SK-N-SH treated with all-trans-retinoic acid at 6 μM for 48 hours (cell line): ENCODE results near the gene SEC14L1.

Source experiments
- ATAC-seq: fragments of 200-7000 bp; cut with Tn5 transposase; 3 replicates; pipeline ENCODE4 v1.9.1; 2020; ENCODE audit warnings: mild to moderate bottlenecking, moderate library complexity
- ARNTL ChIP-seq: fragments of 450-650 bp; formaldehyde crosslinking; IDR thresholded peaks from 2 replicates; pipeline ENCODE4 v1.5.0; 2020; ENCODE audit warnings: low read depth, mild to moderate bottlenecking, moderate library complexity, borderline replicate concordance
- BACH2 ChIP-seq: fragments of 250-450 bp; sonication (Bioruptor Pico); IDR thresholded peaks from 2 replicates; pipeline ENCODE4 v1.9.0; 2021; ENCODE audit warnings: mild to moderate bottlenecking, borderline replicate concordance
- CSDC2 ChIP-seq: fragments of 250-450 bp; sonication (Bioruptor Pico); IDR thresholded peaks from 2 replicates; pipeline ENCODE4 v1.5.0; 2020; ENCODE audit warnings: mild to moderate bottlenecking, moderate library complexity
- ESRRG ChIP-seq: fragments of 250-450 bp; sonication (Bioruptor Pico); IDR thresholded peaks from 2 replicates; pipeline ENCODE4 v1.6.1; 2021; ENCODE audit warnings: mild to moderate bottlenecking
- ISL1 ChIP-seq: fragments of 250-450 bp; sonication (Bioruptor Pico); IDR thresholded peaks from 2 replicates; pipeline ENCODE4 v2.1.2; 2022; ENCODE audit warnings: mild to moderate bottlenecking, moderate library complexity
- OSR1 ChIP-seq: fragments of 250-450 bp; sonication (Bioruptor Pico); IDR thresholded peaks from 2 replicates; pipeline ENCODE4 v1.8.0; 2022; ENCODE audit warnings: moderate library complexity, mild to moderate bottlenecking, inconsistent platforms
- PPARA ChIP-seq: fragments of 250-450 bp; sonication (Bioruptor Pico); IDR thresholded peaks from 2 replicates; pipeline ENCODE4 v1.5.0; 2020; ENCODE audit warnings: mild to moderate bottlenecking, borderline replicate concordance
- TCF4 ChIP-seq: fragments of 250-450 bp; sonication (Bioruptor Pico); IDR thresholded peaks from 2 replicates; pipeline ENCODE4 v1.8.0; 2021; ENCODE audit warnings: mild to moderate bottlenecking, moderate library complexity, borderline replicate concordance
- TOX ChIP-seq: fragments of 250-450 bp; sonication (Bioruptor Pico); IDR thresholded peaks from 2 replicates; pipeline ENCODE4 v1.8.0; 2021; ENCODE audit warnings: mild to moderate bottlenecking, moderate library complexity, borderline replicate concordance
- ZFP3 ChIP-seq: fragments of 250-450 bp; sonication (Bioruptor Pico); IDR thresholded peaks from 2 replicates; pipeline ENCODE4 v1.5.0; 2020; ENCODE audit warnings: mild to moderate bottlenecking, moderate library complexity
- ZNF565 ChIP-seq: fragments of 450-650 bp; formaldehyde crosslinking; conservative IDR thresholded peaks from 2 replicates; pipeline ENCODE4 v1.5.0; 2020; ENCODE audit warnings: low read depth, mild to moderate bottlenecking, moderate library complexity
- ZNF8 ChIP-seq: fragments of 450-650 bp; formaldehyde crosslinking; IDR thresholded peaks from 2 replicates; pipeline ENCODE4 v1.5.0; 2020; ENCODE audit warnings: mild to moderate bottlenecking, moderate library complexity
- TF ChIP-seq, protein P1 (sequence below): fragments of 250-450 bp; sonication (Bioruptor Pico); IDR thresholded peaks from 2 replicates; pipeline ENCODE4 v1.5.0; 2020; ENCODE audit warnings: mild to moderate bottlenecking, moderate library complexity
- TF ChIP-seq, protein P2 (sequence below): fragments of 250-450 bp; sonication (Bioruptor Pico); IDR thresholded peaks from 2 replicates; pipeline ENCODE4 v1.8.0; 2020; ENCODE audit warnings: mild to moderate bottlenecking, moderate library complexity, borderline replicate concordance
- TF ChIP-seq, protein P3 (sequence below): fragments of 250-450 bp; sonication (Bioruptor Pico); IDR thresholded peaks from 2 replicates; pipeline ENCODE4 v1.5.1; 2020; ENCODE audit warnings: low read depth, mild to moderate bottlenecking, moderate library complexity
- TF ChIP-seq, protein P4 (sequence below): fragments of 250-450 bp; sonication (Bioruptor Pico); IDR thresholded peaks from 2 replicates; pipeline ENCODE4 v1.5.1; 2021; ENCODE audit warnings: mild to moderate bottlenecking, moderate library complexity

Gene SEC14L1

DNA sequence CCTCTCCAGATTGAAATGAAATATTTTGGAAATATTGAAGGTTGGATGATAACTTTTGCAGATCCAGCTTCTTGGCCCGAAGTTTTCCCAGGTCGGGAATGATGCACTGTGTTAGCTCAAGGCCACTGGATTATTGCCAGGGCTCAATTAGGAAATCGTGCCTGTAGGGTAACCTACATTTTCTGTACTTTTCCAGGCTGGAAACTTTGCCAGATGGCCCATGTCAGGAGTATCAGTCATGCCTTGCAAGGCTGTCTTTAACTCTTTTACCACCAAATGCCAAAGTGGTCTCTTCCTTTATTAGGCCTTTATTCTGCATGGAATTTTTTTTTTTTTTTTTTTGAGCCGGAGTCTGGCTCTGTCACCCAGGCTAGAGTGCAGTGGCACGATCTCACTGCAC is 8.9 kb upstream of the SEC14L1 start:
- ATAC-seq = peak; percentile 54
- no peak for TF ChIP-seq TCF4
- TF ChIP-seq CSDC2 (CRISPR knock-in tag) = peak; percentile 78; the same call in 1 of the 2 replicates
- TF ChIP-seq, protein P1, sequence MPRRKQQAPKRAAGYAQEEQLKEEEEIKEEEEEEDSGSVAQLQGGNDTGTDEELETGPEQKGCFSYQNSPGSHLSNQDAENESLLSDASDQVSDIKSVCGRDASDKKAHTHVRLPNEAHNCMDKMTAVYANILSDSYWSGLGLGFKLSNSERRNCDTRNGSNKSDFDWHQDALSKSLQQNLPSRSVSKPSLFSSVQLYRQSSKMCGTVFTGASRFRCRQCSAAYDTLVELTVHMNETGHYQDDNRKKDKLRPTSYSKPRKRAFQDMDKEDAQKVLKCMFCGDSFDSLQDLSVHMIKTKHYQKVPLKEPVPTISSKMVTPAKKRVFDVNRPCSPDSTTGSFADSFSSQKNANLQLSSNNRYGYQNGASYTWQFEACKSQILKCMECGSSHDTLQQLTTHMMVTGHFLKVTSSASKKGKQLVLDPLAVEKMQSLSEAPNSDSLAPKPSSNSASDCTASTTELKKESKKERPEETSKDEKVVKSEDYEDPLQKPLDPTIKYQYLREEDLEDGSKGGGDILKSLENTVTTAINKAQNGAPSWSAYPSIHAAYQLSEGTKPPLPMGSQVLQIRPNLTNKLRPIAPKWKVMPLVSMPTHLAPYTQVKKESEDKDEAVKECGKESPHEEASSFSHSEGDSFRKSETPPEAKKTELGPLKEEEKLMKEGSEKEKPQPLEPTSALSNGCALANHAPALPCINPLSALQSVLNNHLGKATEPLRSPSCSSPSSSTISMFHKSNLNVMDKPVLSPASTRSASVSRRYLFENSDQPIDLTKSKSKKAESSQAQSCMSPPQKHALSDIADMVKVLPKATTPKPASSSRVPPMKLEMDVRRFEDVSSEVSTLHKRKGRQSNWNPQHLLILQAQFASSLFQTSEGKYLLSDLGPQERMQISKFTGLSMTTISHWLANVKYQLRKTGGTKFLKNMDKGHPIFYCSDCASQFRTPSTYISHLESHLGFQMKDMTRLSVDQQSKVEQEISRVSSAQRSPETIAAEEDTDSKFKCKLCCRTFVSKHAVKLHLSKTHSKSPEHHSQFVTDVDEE (CRISPR knock-in tag) = no peak
- TF ChIP-seq PPARA = no peak
- TF ChIP-seq, protein P2, sequence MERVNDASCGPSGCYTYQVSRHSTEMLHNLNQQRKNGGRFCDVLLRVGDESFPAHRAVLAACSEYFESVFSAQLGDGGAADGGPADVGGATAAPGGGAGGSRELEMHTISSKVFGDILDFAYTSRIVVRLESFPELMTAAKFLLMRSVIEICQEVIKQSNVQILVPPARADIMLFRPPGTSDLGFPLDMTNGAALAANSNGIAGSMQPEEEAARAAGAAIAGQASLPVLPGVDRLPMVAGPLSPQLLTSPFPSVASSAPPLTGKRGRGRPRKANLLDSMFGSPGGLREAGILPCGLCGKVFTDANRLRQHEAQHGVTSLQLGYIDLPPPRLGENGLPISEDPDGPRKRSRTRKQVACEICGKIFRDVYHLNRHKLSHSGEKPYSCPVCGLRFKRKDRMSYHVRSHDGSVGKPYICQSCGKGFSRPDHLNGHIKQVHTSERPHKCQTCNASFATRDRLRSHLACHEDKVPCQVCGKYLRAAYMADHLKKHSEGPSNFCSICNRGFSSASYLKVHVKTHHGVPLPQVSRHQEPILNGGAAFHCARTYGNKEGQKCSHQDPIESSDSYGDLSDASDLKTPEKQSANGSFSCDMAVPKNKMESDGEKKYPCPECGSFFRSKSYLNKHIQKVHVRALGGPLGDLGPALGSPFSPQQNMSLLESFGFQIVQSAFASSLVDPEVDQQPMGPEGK (CRISPR knock-in tag) = no peak
- no peak for TF ChIP-seq TOX (CRISPR knock-in tag)
- peak; percentile 78 for TF ChIP-seq ISL1 (CRISPR knock-in tag)
- no peak for TF ChIP-seq ZNF8
- no peak for TF ChIP-seq BACH2 (CRISPR knock-in tag)

DNA sequence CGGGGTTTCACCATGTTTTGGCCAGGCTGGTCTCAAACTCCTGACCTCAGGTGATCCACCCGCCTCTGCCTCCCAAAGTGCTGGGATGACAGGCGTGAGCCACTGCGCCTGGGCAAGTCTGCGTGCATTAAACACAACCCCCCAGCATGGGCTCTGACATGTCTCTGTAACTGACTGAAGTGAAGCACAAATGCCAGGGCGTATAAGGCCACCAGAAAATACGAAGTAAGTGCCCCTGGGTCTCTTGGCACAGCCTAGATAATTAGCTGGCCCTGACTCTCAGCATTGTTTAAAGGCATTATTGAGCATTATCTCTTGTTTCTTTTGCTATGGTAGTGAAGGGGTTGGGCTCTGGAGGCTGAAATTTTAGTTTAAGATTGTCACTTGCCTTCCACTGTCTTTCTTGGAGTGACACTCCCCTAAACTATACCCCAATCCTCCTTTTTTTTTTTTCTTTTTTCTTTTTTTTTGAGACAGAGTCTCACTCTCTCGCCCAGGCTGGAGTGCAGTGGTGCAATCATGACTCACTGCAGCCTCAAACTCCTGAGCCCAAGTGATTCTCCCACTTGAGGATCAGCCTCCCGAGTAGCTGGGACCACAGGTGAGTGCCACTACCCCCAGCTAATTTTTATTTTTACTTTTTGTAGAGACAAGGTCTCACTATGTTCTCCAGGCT is 8.2 kb upstream of the SEC14L1 start:
- peak; percentile 38 for ATAC-seq
- TF ChIP-seq PPARA (no peak), BACH2 (CRISPR knock-in tag) (no peak), ESRRG (CRISPR knock-in tag) (no peak), CSDC2 (CRISPR knock-in tag) (no peak), ZNF8 (no peak), ZFP3 (CRISPR knock-in tag) (no peak)
- TF ChIP-seq, protein P3, sequence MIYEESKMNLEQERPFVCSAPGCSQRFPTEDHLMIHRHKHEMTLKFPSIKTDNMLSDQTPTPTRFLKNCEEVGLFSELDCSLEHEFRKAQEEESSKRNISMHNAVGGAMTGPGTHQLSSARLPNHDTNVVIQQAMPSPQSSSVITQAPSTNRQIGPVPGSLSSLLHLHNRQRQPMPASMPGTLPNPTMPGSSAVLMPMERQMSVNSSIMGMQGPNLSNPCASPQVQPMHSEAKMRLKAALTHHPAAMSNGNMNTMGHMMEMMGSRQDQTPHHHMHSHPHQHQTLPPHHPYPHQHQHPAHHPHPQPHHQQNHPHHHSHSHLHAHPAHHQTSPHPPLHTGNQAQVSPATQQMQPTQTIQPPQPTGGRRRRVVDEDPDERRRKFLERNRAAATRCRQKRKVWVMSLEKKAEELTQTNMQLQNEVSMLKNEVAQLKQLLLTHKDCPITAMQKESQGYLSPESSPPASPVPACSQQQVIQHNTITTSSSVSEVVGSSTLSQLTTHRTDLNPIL (CRISPR knock-in tag) = no peak
- TF ChIP-seq, protein P4, sequence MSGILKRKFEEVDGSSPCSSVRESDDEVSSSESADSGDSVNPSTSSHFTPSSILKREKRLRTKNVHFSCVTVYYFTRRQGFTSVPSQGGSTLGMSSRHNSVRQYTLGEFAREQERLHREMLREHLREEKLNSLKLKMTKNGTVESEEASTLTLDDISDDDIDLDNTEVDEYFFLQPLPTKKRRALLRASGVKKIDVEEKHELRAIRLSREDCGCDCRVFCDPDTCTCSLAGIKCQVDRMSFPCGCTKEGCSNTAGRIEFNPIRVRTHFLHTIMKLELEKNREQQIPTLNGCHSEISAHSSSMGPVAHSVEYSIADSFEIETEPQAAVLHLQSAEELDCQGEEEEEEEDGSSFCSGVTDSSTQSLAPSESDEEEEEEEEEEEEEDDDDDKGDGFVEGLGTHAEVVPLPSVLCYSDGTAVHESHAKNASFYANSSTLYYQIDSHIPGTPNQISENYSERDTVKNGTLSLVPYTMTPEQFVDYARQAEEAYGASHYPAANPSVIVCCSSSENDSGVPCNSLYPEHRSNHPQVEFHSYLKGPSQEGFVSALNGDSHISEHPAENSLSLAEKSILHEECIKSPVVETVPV = no peak
- TF ChIP-seq, protein P1 (CRISPR knock-in tag) = no peak

GRCh38 chr17:77133087-77133638 is 7.6 kb upstream of the SEC14L1 start:
- TF ChIP-seq ESRRG (CRISPR knock-in tag) = no peak
- no peak for TF ChIP-seq OSR1 (CRISPR knock-in tag)
- TF ChIP-seq ISL1 (CRISPR knock-in tag) = no peak
- TF ChIP-seq ARNTL (CRISPR knock-in tag) = no peak
- TF ChIP-seq, protein P2 (CRISPR knock-in tag) = no peak
- no peak for TF ChIP-seq ZNF565 (CRISPR knock-in tag)
- TF ChIP-seq PPARA = no peak
- no peak for TF ChIP-seq CSDC2 (CRISPR knock-in tag)
- no peak for ATAC-seq
